H1 (cell line): ENCODE data around the gene PEAK3. TPM values are rescaled to one million over a fixed set of nuclear protein-coding genes. Genes with fewer than 3 reads are reported as not detected.

ENCODE experiments used
- CTCF ChIA-PET: fragments of 300-600 bp; sonication (Branson Sonifier 250); formaldehyde crosslinking; loops from one replicate; lab custom pipeline; 2021; ENCODE audit not compliant: partially characterized antibody; lab: Charles Lee
- POLR2A ChIA-PET: fragments of 300-600 bp; sonication (Branson Sonifier 250); formaldehyde crosslinking; loops from one replicate; lab custom pipeline; 2021; ENCODE audit warnings: inconsistent platforms; ENCODE audit not compliant: partially characterized antibody; lab: Charles Lee
- DNase-seq, 2 experiments: peaks; one replicate each; pipeline versions ENCODE4 v3.0.0 to v3.0.0-alpha.2; 2010 to 2022; ENCODE audit warnings: low spot score in 2 of 2, low read depth in 1 of 2, mixed read lengths in 1 of 2
- FAIRE-seq: peaks from 2 replicates; lab custom pipeline; 2011; peaks lifted over from hg19 to GRCh38; lab: Jason Lieb, UNC
- H2AFZ ChIP-seq: 2 replicates; pipeline ENCODE4 v1.8.1; 2012; ENCODE audit warnings: low read length, inconsistent platforms
- H2AK5ac ChIP-seq: 2 replicates; pipeline ENCODE4 v1.6.1; 2013; ENCODE audit warnings: low read depth, low read length
- H2BK120ac ChIP-seq: replicated peaks from 2 replicates; pipeline ENCODE3; 2013; ENCODE audit warnings: low read depth, low read length, inconsistent platforms
- H2BK12ac ChIP-seq: 2 replicates; pipeline ENCODE4 v1.6.1; 2013; ENCODE audit warnings: low read depth, low read length
- H2BK15ac ChIP-seq: 2 replicates; pipeline ENCODE4 v1.6.1; 2013; ENCODE audit warnings: low read length
- H2BK20ac ChIP-seq: 2 replicates; pipeline ENCODE4 v1.6.1; 2013; ENCODE audit warnings: low read length
- H2BK5ac ChIP-seq: 2 replicates; pipeline ENCODE4 v1.6.1; 2013; ENCODE audit warnings: low read depth, low read length
- H3K14ac ChIP-seq: 2 replicates; pipeline ENCODE4 v1.6.1; 2013; ENCODE audit warnings: inconsistent platforms; ENCODE audit not compliant: insufficient read length
- H3K18ac ChIP-seq: 2 replicates; pipeline ENCODE4 v1.6.1; 2013; ENCODE audit warnings: low read length; ENCODE audit errors: extremely low read depth
- H3K23ac ChIP-seq: 2 replicates; pipeline ENCODE4 v1.6.1; 2013; ENCODE audit warnings: inconsistent platforms; ENCODE audit not compliant: insufficient read length
- H3K23me2 ChIP-seq: 2 replicates; pipeline ENCODE4 v1.6.1; 2013; ENCODE audit warnings: low read depth, low read length
- H3K27ac ChIP-seq: 2 replicates; pipeline ENCODE4 v1.6.1; 2011; ENCODE audit warnings: low read depth, low read length, inconsistent platforms
- H3K27me3 ChIP-seq, 4 experiments: replicated peaks in 1 of 4; 1 replicate in 1 of 4; 2 replicates in 3 of 4; pipeline versions ENCODE4 v1.6.1 to v1.8.1; 2011 to 2013; ENCODE audit warnings: low read length in 3 of 4, mild to moderate bottlenecking in 3 of 4, inconsistent platforms in 2 of 4, mixed read lengths in 2 of 4, moderate library complexity in 1 of 4; ENCODE audit not compliant: control insufficient read depth in 3 of 4, insufficient read depth in 3 of 4; ENCODE audit errors: extremely low read depth in 1 of 4
- H3K36me3 ChIP-seq, 4 experiments: 2 replicates each; pipeline versions ENCODE4 v1.6.1 to v1.8.1; 2011 to 2013; ENCODE audit warnings: mild to moderate bottlenecking in 4 of 4, low read length in 3 of 4, moderate library complexity in 2 of 4, control low read depth in 1 of 4, inconsistent platforms in 1 of 4; ENCODE audit not compliant: insufficient read depth in 4 of 4, control insufficient read depth in 2 of 4
- H3K4ac ChIP-seq: replicated peaks from 2 replicates; pipeline ENCODE3; 2013; ENCODE audit warnings: low read length, low read depth, mixed read lengths, inconsistent platforms; ENCODE audit not compliant: insufficient read length
- H3K4me1 ChIP-seq, 4 experiments: replicated peaks in 1 of 4; 1 replicate in 1 of 4; 2 replicates in 3 of 4; pipeline versions ENCODE4 v1.6.1 to v1.8.1; 2011 to 2013; ENCODE audit warnings: low read length in 3 of 4, inconsistent platforms in 2 of 4, mixed read lengths in 1 of 4; ENCODE audit not compliant: insufficient read depth in 4 of 4, control insufficient read depth in 3 of 4
- H3K4me2 ChIP-seq, 2 experiments: 2 replicates each; pipeline versions ENCODE4 v1.6.1 to v1.8.1; 2011 to 2013; ENCODE audit warnings: low read depth in 2 of 2, low read length in 2 of 2, control low read depth in 1 of 2, inconsistent platforms in 1 of 2, mild to moderate bottlenecking in 1 of 2; ENCODE audit not compliant: insufficient read depth in 1 of 2
- H3K4me3 ChIP-seq, 4 experiments: fragments of 200-600, 300-600 bp in 1 of 4; sonication (generic), shearing (Covaris generic), sonication (Bioruptor Twin) in 1 of 4; 2 replicates each; pipeline versions ENCODE4 v1.5.1 to v1.8.1; 2011 to 2016; ENCODE audit warnings: low read length in 4 of 4, low read depth in 3 of 4, control low read depth in 2 of 4, inconsistent platforms in 2 of 4, mild to moderate bottlenecking in 2 of 4, mixed read lengths in 1 of 4, moderate library complexity in 1 of 4; ENCODE audit not compliant: insufficient read depth in 2 of 4; ENCODE audit errors: extremely low read depth in 1 of 4
- H3K56ac ChIP-seq: replicated peaks from 2 replicates; pipeline ENCODE3; 2013; ENCODE audit warnings: low read depth, mild to moderate bottlenecking, mixed read lengths, low read length, inconsistent platforms; ENCODE audit not compliant: insufficient read length
- H3K79me1 ChIP-seq: 2 replicates; pipeline ENCODE4 v1.6.1; 2013; ENCODE audit warnings: low read depth, low read length, control low read depth
- H3K79me2 ChIP-seq, 2 experiments: 2 replicates each; pipeline versions ENCODE4 v1.6.1 to v1.8.1; 2012 to 2013; ENCODE audit warnings: low read length in 2 of 2, mild to moderate bottlenecking in 2 of 2, inconsistent platforms in 1 of 2; ENCODE audit not compliant: insufficient read depth in 2 of 2, control insufficient read depth in 1 of 2
- H3K9ac ChIP-seq, 4 experiments: replicated peaks in 1 of 4; 1 replicate in 1 of 4; 2 replicates in 3 of 4; pipeline versions ENCODE4 v1.6.1 to v1.8.1; 2011 to 2013; ENCODE audit warnings: low read depth in 3 of 4, low read length in 3 of 4, control low read depth in 2 of 4, mild to moderate bottlenecking in 2 of 4, moderate library complexity in 2 of 4, inconsistent platforms in 1 of 4; ENCODE audit errors: extremely low read depth in 1 of 4
- H3K9me3 ChIP-seq, 2 experiments: 2 replicates each; pipeline versions ENCODE4 v1.6.1 to v1.8.1; 2012 to 2013; ENCODE audit warnings: mild to moderate bottlenecking in 2 of 2, moderate library complexity in 2 of 2, control low read depth in 1 of 2, inconsistent platforms in 1 of 2, low read depth in 1 of 2, low read length in 1 of 2, mixed read lengths in 1 of 2; ENCODE audit not compliant: insufficient read depth in 2 of 2
- H4K20me1 ChIP-seq, 2 experiments: replicated peaks in 1 of 2; 2 replicates each; pipeline versions ENCODE3 to v1.8.1; 2011 to 2013; ENCODE audit warnings: inconsistent platforms in 2 of 2, low read length in 2 of 2, mild to moderate bottlenecking in 1 of 2; ENCODE audit not compliant: insufficient read depth in 2 of 2, control insufficient read depth in 1 of 2
- H4K5ac ChIP-seq: 2 replicates; pipeline ENCODE4 v1.6.1; 2013; ENCODE audit warnings: low read length, low read depth, mixed read lengths, inconsistent platforms; ENCODE audit not compliant: insufficient read length
- H4K8ac ChIP-seq: 2 replicates; pipeline ENCODE4 v1.8.0; 2013; ENCODE audit warnings: mild to moderate bottlenecking, moderate library complexity, low read length, inconsistent platforms; ENCODE audit not compliant: insufficient read depth; ENCODE audit errors: extremely low read depth
- H4K91ac ChIP-seq: replicated peaks from 2 replicates; pipeline ENCODE3; 2013; ENCODE audit warnings: low read length, mixed read lengths, inconsistent platforms; ENCODE audit not compliant: insufficient read length
- PHF8 ChIP-seq: fragments of 200-600 bp; sonication (generic); conservative IDR thresholded peaks from 2 replicates; pipeline ENCODE4 v1.7.1; 2012; ENCODE audit warnings: low read depth, mild to moderate bottlenecking, inconsistent platforms, low read length, moderate library complexity
- SIN3A ChIP-seq, 2 experiments: IDR thresholded peaks in 1 of 2; conservative IDR thresholded peaks in 1 of 2; 2 replicates each; pipeline ENCODE4 v1.6.1; 2011 to 2012; ENCODE audit warnings: low read length in 2 of 2, improper control_type of control experiment in 1 of 2, low read depth in 1 of 2, mild to moderate bottlenecking in 1 of 2
- TAF1 ChIP-seq: IDR thresholded peaks from 2 replicates; pipeline ENCODE4 v1.6.1; 2011; ENCODE audit warnings: mild to moderate bottlenecking, low read depth, low read length
- TBP ChIP-seq: IDR thresholded peaks from 2 replicates; pipeline ENCODE4 v1.6.1; 2011; ENCODE audit warnings: low read depth, low read length, improper control_type of control experiment
- TEAD4 ChIP-seq: IDR thresholded peaks from 2 replicates; pipeline ENCODE4 v1.6.1; 2012; ENCODE audit warnings: low read depth, low read length, inconsistent platforms, mixed read lengths
- WGBS, 2 experiments: shearing (Covaris generic) in 1 of 2; methylation state at CpG; one replicate each; pipeline versions ENCODE4 v1.1.6 to v1.1.7; 2013 to 2015; ENCODE audit warnings: low lambda C conversion rate in 2 of 2, mixed read lengths in 2 of 2, inconsistent platforms in 1 of 2, low coverage in 1 of 2, missing lambda C conversion rate in 1 of 2; ENCODE audit not compliant: insufficient replicate concordance in 2 of 2, insufficient coverage in 1 of 2, insufficient read length in 1 of 2; ENCODE audit errors: extremely low coverage in 1 of 2, missing lambda C conversion rate in 1 of 2; 5-methylcytosine and 5-hydroxymethylcytosine counted together
- polyA plus RNA-seq, 7 experiments: library from polyadenylated mRNA; depleted of rRNA in 3 of 7; stranded (reverse) in 5 of 7; unstranded in 2 of 7; fragments of >200 nt in 5 of 7; fragments of 200-250 nt in 2 of 7; gene quantifications; 1 replicate in 5 of 7; 2 replicates in 1 of 7; 4 replicates in 1 of 7; pipeline versions ENCODE4 v1.2.1 to v1.2.3, GENCODE V29; 2011 to 2013; ENCODE audit warnings: missing spikeins in 2 of 7, mixed read lengths in 2 of 7
- total RNA-seq: library from RNA; stranded (reverse); fragmentation: NEBNext Ultra II Directional; extraction: Animal tissue kit (Norgen Biotek cat#: 25700); gene quantifications from 2 replicates; pipeline ENCODE4 v1.2.1, GENCODE V29; 2021
- TF ChIP-seq, protein P1 (sequence below): IDR thresholded peaks from 2 replicates; pipeline ENCODE4 v1.6.1; 2012; ENCODE audit warnings: inconsistent platforms
- TF ChIP-seq, protein P2 (sequence below): IDR thresholded peaks from 2 replicates; pipeline ENCODE4 v1.6.1; 2012; ENCODE audit warnings: low read length, inconsistent platforms

PEAK3 gene
- total and polyA plus RNA-seq, 2 of the 8 experiments (the other 6 are each of a cell fraction or from before 2014, with no cell fraction given) = not detected

DNA sequence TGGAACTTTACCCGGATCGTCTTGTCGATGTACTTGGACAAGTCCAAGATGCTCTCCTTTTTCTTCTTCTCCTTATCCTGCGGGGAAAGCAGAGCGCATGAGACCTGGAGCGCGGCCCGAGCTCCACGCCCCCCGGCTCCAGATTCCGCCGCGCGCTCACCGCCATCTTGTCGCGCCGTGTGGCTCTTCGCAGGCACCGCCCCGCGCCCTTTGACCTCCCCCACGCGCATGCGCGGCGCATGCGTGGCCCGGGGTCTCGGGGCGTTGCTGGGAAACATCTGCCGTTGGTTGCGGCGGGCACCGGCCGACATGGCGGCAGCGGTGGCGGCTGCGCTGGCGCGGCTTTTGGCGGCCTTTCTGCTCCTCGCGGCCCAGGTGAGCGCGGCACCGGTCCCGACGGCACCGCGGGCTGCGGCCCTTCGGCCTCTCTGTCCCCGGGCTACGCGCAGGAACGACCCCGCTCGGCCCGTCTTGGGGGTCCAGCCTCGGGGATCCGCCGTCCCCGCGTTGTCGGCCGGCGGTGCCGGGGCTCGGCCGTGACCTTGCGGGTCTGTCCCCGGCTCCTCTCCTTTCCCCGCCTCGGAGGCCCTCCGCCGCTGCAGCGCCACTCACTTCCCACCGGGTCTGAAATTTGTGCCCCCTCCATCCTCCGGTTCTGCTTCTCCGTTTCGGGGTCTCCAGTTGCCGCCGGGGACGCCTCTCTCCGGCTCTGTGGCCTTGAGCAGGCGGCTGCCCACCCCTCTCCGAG is 46.6 kb upstream of the PEAK3 start, which contains the start of the genes LSM7 and SPPL2B:
Gene LSM7 (minus strand): TSS at position 186 of the 748 bp plus-strand sequence. CDS start 20 bp downstream, at position 166.
Gene SPPL2B (plus strand): TSS at position 284 of the 748 bp plus-strand sequence. CDS start 26 bp downstream, at position 310.
- Histone ChIP-seq H4K8ac (peak within 1 kb of the TSS; percentile 88), H4K5ac (peak within 1 kb of the TSS; percentile 89), H3K36me3 (peaks cover 0 to 10% (median 6%) of the 10 kb centered on the region in 4 experiments; a peak in 6 of 8 replicates), H2BK20ac (no peak within 1 kb of the TSS), H2BK120ac (no peak within 1 kb of the TSS), H4K91ac (peak within 1 kb of the TSS; percentile 88), H3K9me3 (no peaks in the 10 kb centered on the region), H3K4me2 (peak within 1 kb of the TSS; percentile 86 to 95), H3K23me2 (peaks cover 11% of the 10 kb centered on the region; the same call in 1 of the 2 replicates), H3K4me1 (peaks cover 0 to 33% (median 15%) of the 10 kb centered on the region in 4 experiments; a peak in 6 of 7 replicates), H2AK5ac (peak within 1 kb of the TSS; percentile 65; the same call in 1 of the 2 replicates), H2BK15ac (no peak within 1 kb of the TSS), H3K79me1 (peaks cover 20% of the 10 kb centered on the region), H3K9ac (peak within 1 kb of the TSS; percentile 72 to 93 (median 80)), H3K18ac (peak within 1 kb of the TSS; percentile 96), H4K20me1 (peaks cover 1 to 16% of the 10 kb centered on the region in 2 experiments), H2BK5ac (peak within 1 kb of the TSS; percentile 83), H3K14ac (no peak within 1 kb of the TSS), H3K56ac (peak within 1 kb of the TSS; percentile 73), H3K4ac (no peak within 1 kb of the TSS), H3K79me2 (peaks cover 5 to 55% of the 10 kb centered on the region in 2 experiments; a peak in 3 of 4 replicates), H3K23ac (no peak within 1 kb of the TSS), H3K4me3 (peak within 1 kb of the TSS; percentile 85 to 98 (median 91)), H2AFZ (0 out of 2 replicates have a peak within 1 kb of the TSS, but pooled peaks have one; percentile 7), H3K27ac (peak within 1 kb of the TSS; percentile 55), H2BK12ac (no peak within 1 kb of the TSS; the same call in 1 of the 2 replicates), H3K27me3 (no peaks in the 10 kb centered on the region)
- 2% methylated on average over 74 of the region's 89 CpGs; no CpG with 5 or more reads in 1 of the 2 experiments for WGBS, 2 experiments
- FAIRE-seq (no peak), DNase-seq (peak in 1 of 2 experiments; percentile 90)
- ChIA-PET CTCF (interaction anchor here (0.6 to 4.2 kb wide), 6 partner anchors 9 to 334 kb away, joined by 3 to 25 read pairs (median 4); no protein-coding TSS in a partner anchor), POLR2A (interaction anchor here (0.8 to 3.0 kb wide), 14 partner anchors 9 to 99 kb away, joined by 3 to 11 read pairs (median 4); partner anchors contain the start of gene AMH)
- TF ChIP-seq, protein P1, sequence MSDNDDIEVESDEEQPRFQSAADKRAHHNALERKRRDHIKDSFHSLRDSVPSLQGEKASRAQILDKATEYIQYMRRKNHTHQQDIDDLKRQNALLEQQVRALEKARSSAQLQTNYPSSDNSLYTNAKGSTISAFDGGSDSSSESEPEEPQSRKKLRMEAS = peak; percentile 57
- TF ChIP-seq TAF1 (peak; percentile 81), PHF8 (peak; percentile 85), TBP (peak; percentile 67; the same call in 1 of the 2 replicates), SIN3A (conservative IDR thresholded peaks at IDR 0.05 in 1 of 2, IDR thresholded peaks at IDR 0.05 in 1 of 2; ENCODE audit: low read depth in 1 of 2, low read length in 2 of 2) (peak; percentile 27 to 74; a peak in 2 of 4 replicates), TEAD4 (no peak)
- TF ChIP-seq, protein P2, sequence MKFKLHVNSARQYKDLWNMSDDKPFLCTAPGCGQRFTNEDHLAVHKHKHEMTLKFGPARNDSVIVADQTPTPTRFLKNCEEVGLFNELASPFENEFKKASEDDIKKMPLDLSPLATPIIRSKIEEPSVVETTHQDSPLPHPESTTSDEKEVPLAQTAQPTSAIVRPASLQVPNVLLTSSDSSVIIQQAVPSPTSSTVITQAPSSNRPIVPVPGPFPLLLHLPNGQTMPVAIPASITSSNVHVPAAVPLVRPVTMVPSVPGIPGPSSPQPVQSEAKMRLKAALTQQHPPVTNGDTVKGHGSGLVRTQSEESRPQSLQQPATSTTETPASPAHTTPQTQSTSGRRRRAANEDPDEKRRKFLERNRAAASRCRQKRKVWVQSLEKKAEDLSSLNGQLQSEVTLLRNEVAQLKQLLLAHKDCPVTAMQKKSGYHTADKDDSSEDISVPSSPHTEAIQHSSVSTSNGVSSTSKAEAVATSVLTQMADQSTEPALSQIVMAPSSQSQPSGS = no peak
